Activated naive CD4-positive, alpha-beta T cell (primary cell): ENCODE results near the gene HSPA4.
"Not testable (repeated sequence)": the region's sequence is repeated elsewhere in the genome, so short reads cannot be mapped to it uniquely, and the experiment has no call there.

ENCODE experiments used
- DNase-seq, 4 experiments: peaks; one replicate each; lab custom pipeline; 2025; lab: John Stamatoyannopoulos, UW

The HSPA4 gene

GRCh38 chr5:133050521-133050920, 1.3 kb upstream of the HSPA4 start:
- no peak for DNase-seq

DNA sequence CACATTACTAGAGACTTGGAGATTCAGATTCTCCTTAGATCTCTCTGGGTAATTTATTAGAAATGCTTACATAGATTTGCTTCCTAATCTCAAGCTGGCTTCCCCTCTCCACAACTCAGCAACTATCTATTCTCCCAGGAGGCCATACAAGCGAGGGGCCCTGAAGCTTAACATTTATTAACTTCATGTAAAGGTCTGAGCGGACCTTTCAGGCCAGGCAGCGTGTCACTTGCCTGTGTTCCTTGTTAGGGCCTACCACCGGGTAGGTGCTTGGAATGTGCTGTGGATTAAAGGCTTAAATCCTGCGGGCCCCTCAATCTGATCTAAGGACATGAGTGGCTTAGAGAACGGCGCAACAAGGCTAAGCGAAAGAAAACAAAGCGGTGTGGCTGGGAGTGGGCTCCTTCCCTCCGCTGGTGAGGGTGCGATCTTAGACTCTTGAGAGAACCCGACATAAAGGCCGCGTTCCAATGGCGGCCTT, 712 bp upstream of the HSPA4 start:
- DNase-seq: no peak

DNA sequence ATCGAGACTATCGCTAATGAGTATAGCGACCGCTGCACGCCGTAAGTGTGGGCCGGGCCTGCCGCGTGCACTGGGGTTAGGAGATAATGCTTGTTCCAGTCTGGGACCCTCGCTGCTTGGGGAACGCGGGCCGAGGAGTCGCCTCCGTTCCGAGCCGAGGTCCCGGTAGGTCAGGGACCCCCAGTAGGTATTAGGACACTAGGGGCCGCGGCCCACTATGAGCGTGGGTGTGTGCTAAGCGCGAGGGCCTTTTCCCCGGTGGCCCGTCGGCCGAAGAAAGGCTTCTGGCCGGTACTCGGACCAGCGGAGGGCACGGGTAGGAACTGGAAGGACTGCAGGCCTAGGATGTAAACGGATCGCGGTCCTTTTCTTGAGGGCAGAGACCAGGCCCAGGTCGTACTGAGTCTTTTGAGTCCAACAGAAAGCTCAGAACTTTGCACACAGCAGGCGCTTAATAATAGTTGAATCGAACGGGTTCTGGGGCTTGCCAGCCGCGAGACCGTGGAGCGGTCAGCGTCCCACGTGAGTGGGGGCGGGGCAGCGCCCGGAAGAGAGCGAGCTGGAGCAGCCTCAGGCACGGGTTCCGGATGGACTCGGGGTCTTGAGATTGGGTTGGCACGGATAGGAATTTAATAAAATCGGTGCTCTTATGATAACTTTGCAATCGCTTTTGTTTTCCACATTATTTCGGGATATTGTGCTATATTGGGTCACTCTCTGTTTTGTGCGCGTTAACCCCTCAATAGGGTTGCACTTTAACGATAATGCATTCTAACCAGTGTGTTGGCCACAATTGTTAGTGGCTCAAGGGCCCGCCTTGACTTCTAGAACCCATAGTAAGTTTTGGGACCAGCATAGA, 733 bp downstream of the HSPA4 start:
- peak in 1 of 4 experiments; percentile 21 for DNase-seq

- DNase-seq: no peak
These were observed 1.6 kb downstream of the HSPA4 start for GRCh38 chr5:133053448-133053847.

GRCh38 chr5:133054697-133055471, 3.1 kb downstream of the HSPA4 start:
- no peak for DNase-seq

- DNase-seq: no peak
These were observed 5.1 kb downstream of the HSPA4 start for GRCh38 chr5:133056891-133057290.

- no peak for DNase-seq
These were observed 7.8 kb downstream of the HSPA4 start for GRCh38 chr5:133059621-133060020.

- DNase-seq: no peak
These were observed 10.5 kb downstream of the HSPA4 start for GRCh38 chr5:133062276-133062675.

DNA sequence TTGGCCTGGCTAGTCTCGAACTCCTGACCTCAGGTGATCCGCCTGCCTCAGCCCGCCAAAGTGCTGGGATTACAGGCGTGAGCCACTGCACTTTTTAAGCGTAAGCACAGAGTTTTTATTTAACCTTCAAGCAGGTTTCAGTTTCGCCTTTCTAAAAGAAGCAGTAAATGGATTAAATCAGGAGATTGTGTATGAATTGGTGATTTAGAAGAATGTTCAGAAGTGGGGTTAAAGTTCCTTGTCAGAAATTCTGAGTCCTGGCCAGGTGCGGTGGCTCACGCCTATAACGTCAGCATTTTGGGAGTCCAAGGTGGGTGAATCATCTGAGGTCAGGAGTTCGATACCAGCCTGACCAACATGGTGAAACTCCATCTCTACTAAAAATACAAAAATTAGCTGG, 12.2 kb downstream of the HSPA4 start:
- DNase-seq: no peak

DNA sequence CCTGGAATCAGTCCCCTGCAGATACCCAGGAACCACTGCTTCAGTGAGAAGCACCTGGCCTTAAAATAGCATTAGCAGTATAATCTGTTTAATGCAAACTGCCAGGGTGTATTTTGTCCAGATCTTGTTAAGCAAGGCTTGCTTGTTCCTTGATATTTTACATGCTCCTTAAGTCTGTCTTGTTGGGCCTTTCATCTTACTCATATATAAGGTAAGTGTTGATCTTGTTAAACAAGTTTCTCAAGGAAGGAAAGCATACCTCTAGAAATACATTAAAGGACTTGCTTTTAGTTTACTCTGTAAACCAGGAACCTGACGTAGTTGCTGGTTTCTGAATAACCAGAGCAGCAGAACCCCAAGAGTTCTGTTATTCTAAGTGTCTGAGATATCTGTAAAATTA, 13.7 kb downstream of the HSPA4 start:
- DNase-seq: no peak

GRCh38 chr5:133066045-133066444, 14.2 kb downstream of the HSPA4 start:
- DNase-seq: no peak

DNA sequence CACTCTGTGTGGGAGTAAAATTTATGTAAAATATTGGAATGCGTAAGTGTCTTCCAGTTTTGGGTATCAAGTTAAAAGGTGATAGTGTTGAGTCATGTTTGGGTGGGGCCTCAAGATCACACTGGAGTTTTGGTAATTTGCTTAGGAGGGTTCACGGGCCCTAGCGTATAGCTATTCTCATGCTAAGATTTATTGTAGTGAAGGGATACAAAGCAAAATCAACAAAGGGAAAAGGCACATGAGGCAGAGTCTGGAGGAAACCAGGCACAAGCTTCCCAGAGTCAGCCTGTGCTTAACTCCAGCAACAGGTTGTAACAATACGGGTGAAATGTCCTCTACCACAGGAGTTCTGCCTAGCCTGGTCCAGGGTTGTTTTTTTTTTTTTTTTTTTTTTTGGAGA, 20.2 kb downstream of the HSPA4 start:
- DNase-seq: no peak

GRCh38 chr5:133075572-133076536, 24.0 kb downstream of the HSPA4 start:
- no peak for DNase-seq

DNA sequence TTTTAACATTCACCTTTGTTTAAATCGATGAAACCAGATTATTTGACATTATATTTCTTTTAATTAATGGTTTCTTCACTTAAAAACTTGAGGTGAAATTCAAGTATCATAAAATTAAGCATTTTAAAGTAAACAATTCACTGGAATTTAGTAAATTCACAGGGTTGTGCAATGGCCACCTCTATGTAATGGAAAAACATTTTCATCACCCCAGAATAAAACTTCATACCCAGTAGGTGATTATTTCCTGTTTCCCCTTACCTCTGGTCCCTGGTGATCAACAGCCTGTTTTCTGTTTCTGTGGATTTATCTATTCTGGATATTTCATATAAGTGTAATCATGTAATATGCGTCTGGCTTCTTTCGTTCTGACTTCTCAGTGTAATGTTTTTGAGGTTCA, 27.2 kb downstream of the HSPA4 start:
- no peak for DNase-seq

- DNase-seq: no peak
These were observed 29.2 kb downstream of the HSPA4 start for GRCh38 chr5:133081036-133081435.

GRCh38 chr5:133081703-133082102, 29.9 kb downstream of the HSPA4 start:
- no peak for DNase-seq

DNA sequence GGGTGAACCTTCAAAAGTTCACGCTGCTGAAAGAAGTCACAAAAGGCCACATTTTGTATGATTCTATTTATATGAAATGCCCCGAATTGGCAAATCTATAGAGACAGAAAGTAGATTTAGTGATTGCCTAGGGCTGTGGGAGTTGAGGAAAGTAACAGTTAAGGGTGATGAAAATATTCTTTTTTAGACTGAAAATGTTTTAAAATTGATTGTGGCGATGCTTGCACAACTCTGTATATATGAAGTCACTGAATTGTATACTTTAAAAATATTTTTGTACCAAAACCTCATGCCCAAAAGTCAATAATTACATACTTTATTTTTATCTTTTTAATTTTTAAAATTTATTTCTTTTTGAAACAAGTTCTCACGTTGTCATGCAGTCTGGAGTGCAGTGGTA, 30.3 kb downstream of the HSPA4 start:
- DNase-seq: no peak

DNA sequence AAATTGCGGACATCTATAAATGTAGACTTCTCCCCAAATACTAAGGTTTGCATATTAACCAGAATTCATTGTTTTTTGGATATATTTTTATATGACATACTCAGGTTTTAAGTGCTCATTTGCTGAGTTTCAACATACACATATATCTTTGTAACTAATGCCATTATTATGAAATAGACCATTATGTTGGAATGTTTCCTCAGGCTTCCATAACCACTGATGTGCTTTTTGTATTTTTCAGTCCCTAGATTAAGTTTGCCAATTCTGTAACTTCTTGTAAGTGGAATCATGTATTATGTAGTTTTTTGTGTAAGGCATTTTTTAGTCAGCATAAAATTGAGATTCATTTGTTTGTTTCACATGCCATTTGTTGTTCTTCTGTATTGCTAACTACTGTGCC, 32.1 kb downstream of the HSPA4 start:
- DNase-seq: no peak

- DNase-seq: not testable (repeated sequence)
These were observed 33.4 kb downstream of the HSPA4 start for GRCh38 chr5:133085171-133085570.

DNA sequence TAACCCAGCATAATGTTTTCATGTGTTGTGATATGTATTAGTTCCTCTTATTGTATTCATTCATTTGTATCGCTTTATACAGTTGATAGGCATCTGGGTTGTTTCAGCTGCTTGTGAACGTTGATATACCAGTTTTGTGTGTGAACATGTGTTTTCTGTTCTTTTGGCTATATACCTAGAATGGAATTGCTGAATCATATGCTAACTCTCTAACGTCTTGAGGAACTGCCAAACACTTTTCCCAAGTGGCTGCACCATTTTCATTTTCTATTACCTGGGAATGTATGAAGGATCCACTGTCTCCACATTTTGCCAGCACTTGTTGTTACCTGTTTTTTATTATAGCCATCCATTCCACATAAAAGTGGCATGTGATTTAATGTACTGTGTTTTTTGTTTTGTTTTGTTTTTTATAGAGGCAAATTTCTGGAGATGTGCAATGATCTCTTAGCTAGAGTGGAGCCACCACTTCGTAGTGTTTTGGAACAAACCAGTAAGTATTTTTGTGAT, 34.6 kb downstream of the HSPA4 start:
- DNase-seq: no peak

- DNase-seq: no peak
These were observed 36.3 kb downstream of the HSPA4 start for GRCh38 chr5:133088064-133088463.

GRCh38 chr5:133091034-133091433, 39.2 kb downstream of the HSPA4 start:
- no peak for DNase-seq
